Lung (tissue), 12 donors: ENCODE data around the gene DHX35. TPM values are rescaled to one million over a fixed set of nuclear protein-coding genes. Genes with fewer than 3 reads are reported as not detected.

Experiments used
- ATAC-seq: fragments of 200-7000 bp; cut with Tn5 transposase; one replicate; pipeline ENCODE4 v1.9.1; 2020; ENCODE audit warnings: moderate number of reproducible peaks; ENCODE audit not compliant: insufficient read depth, low FRiP score
- DNase-seq, 3 donors: peaks; one replicate each; pipeline ENCODE4 v3.0.0-alpha.2; 2013 to 2017
- H3K27ac ChIP-seq, 2 donors: one replicate each; pipeline ENCODE4 v1.5.1; 2013; ENCODE audit warnings: mild to moderate bottlenecking in 2 of 2, moderate library complexity in 2 of 2, control low read depth in 1 of 2, inconsistent platforms in 1 of 2, low read depth in 1 of 2, low read length in 1 of 2
- H3K27me3 ChIP-seq, 3 donors: one replicate each; pipeline ENCODE4 v1.5.1; 2013; ENCODE audit warnings: low read length in 2 of 3; ENCODE audit not compliant: control insufficient read depth in 3 of 3, insufficient read depth in 3 of 3
- H3K36me3 ChIP-seq, 4 donors: one replicate each; pipeline ENCODE4 v1.5.1; 2013; ENCODE audit warnings: low read length in 4 of 4, mild to moderate bottlenecking in 1 of 4, moderate library complexity in 1 of 4; ENCODE audit not compliant: control insufficient read depth in 4 of 4, insufficient read depth in 4 of 4
- H3K4me1 ChIP-seq, 5 donors: one replicate each; pipeline ENCODE4 v1.5.1; 2013; ENCODE audit warnings: low read length in 5 of 5, mild to moderate bottlenecking in 2 of 5, moderate library complexity in 1 of 5; ENCODE audit not compliant: control insufficient read depth in 5 of 5, insufficient read depth in 5 of 5
- H3K4me3 ChIP-seq: one replicate; pipeline ENCODE4 v1.5.1; 2013; ENCODE audit warnings: mild to moderate bottlenecking, control low read depth, moderate library complexity
- H3K9ac ChIP-seq, 2 donors: one replicate each; pipeline ENCODE4 v1.5.1; 2013; ENCODE audit warnings: low read length in 2 of 2, control low read depth in 1 of 2; ENCODE audit not compliant: insufficient read depth in 1 of 2
- H3K9me3 ChIP-seq, 4 donors: one replicate each; pipeline ENCODE4 v1.5.1; 2013; ENCODE audit warnings: low read length in 3 of 4, mild to moderate bottlenecking in 1 of 4, moderate library complexity in 1 of 4; ENCODE audit not compliant: control insufficient read depth in 4 of 4, insufficient read depth in 3 of 4
- CTCF ChIP-seq: IDR thresholded peaks from 2 replicates; pipeline ENCODE4 v1.5.1; 2012; ENCODE audit warnings: mild to moderate bottlenecking; ENCODE audit errors: control extremely low read depth, extremely low read depth
- WGBS, 2 donors: extraction: QIAGEN DNeasy Blood & Tissue Kit; methylation state at CpG; one replicate each; pipeline ENCODE4 v1.1.7; 2013; 5-methylcytosine and 5-hydroxymethylcytosine counted together
- polyA plus RNA-seq, 2 donors: library from polyadenylated mRNA; stranded (reverse); fragments of 200-250 nt; gene quantifications; one replicate each; pipeline ENCODE4 v1.2.1, GENCODE V29; 2013
- total RNA-seq, 2 donors: library from RNA; depleted of rRNA in 1 of 2; stranded (reverse); fragments of >200 nt in 1 of 2; gene quantifications; one replicate each; pipeline ENCODE4 v1.2.1, GENCODE V29; 2014 to 2021
- donor health status: control.
- donor health status: control.
- donor health status: Bipolar disorder and iron deficiency.
- donor health status: healthy.
- donor health status: DM: yes; HTN: yes; CAD: no.

Gene DHX35
- total and polyA plus RNA-seq, 4 donors: 4.4 to 15.5 (median 8.2) TPM

DNA sequence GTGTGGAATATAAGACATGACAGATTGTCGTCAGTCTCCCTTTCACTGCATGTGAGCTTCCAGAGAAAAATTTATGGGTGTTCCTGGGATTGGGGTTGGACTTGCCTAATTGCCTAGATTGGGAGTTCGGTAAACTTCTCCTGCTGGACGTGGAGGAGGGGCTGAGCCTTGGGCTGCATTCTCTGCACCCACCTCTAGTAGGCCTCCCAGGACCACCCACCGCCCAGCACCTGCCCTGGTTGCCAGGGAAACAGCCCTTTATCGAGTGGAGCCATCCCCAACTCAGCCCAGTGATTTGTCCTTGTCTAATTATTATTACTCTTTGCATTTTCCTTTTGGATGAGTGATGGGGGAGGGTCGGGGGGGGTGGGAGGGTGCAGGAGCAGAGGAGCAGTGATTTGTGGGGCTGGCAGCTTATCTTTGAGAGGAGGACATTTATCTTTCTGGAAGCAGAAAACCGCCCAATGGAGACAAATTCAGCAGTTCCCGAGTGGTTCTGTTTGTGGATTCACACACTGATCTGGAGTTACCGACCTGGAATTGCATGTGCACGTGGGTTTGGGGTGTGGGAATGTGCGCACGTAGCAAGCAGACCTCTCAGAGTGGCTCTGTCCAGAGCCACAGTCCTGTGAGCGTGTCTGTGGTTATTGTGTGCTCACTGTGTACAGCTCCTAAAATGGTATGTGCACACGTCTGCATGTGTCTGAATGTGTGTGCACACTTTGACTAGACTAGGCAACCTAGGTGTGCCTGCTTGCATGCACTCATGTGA lies 104.5 kb downstream of the DHX35 start:
- DNase-seq (no peak), ATAC-seq (no peak)
- no peak overlapping the region for H3K9ac ChIP-seq
- peaks cover 0 to 10% (median 0%) of the 10 kb centered on the region in 4 donors for H3K9me3 ChIP-seq
- H3K4me1 ChIP-seq: peaks cover 0 to 1% (median 0%) of the 10 kb centered on the region in 5 donors
- no peak for TF ChIP-seq CTCF
- no peak overlapping the region for H3K4me3 ChIP-seq
- H3K27ac ChIP-seq: no peak overlapping the region
- peaks cover 0 to 6% (median 0%) of the 10 kb centered on the region in 3 donors for H3K27me3 ChIP-seq
- WGBS, 2 donors: 52 to 60% methylated on average over 14 of the region's 14 CpGs
- no peaks in the 10 kb centered on the region for H3K36me3 ChIP-seq

DNA sequence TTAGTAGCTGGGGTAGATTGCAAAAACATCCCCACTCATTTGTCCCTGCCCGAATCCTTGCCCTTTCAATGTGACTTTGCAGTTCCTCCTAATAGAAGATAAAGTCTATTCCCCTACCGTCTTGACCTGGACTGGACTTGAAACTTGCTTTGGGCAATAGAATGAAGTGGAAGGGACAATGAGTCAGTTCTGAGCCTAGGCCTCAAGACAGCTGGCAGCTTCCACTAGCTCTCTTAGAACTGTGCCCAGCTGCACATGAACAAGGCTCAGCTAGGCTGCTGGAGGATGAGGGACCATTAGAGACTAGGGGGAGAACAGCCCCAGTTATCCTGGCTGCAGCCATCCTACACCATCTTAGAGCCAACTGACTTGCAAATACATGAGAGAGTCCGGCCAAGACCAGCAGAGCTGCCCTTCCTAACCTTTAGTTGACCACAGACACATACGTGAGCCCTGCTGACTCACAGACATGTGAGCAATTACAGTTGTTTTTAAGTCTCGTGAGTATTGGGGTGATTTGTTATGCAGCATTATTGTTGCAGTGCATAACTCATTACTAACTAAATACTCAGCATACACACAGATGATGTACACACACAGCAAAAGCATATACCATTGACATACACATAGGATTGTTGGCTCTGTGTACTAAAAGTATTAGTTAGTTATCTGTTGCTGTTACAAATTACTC lies 105.5 kb downstream of the DHX35 start:
- no peak overlapping the region for H3K9ac ChIP-seq
- ATAC-seq: no peak
- no peak overlapping the region for H3K4me3 ChIP-seq
- no peak for TF ChIP-seq CTCF
- peaks cover 0 to 10% (median 0%) of the 10 kb centered on the region in 4 donors for H3K9me3 ChIP-seq
- H3K4me1 ChIP-seq: peaks cover 0 to 1% (median 0%) of the 10 kb centered on the region in 5 donors
- no peaks in the 10 kb centered on the region for H3K36me3 ChIP-seq
- no peak for DNase-seq
- H3K27ac ChIP-seq: no peak overlapping the region
- 82 to 89% methylated on average over 5 of the region's 5 CpGs for WGBS, 2 donors
- peaks cover 0 to 6% (median 0%) of the 10 kb centered on the region in 3 donors for H3K27me3 ChIP-seq

DNA sequence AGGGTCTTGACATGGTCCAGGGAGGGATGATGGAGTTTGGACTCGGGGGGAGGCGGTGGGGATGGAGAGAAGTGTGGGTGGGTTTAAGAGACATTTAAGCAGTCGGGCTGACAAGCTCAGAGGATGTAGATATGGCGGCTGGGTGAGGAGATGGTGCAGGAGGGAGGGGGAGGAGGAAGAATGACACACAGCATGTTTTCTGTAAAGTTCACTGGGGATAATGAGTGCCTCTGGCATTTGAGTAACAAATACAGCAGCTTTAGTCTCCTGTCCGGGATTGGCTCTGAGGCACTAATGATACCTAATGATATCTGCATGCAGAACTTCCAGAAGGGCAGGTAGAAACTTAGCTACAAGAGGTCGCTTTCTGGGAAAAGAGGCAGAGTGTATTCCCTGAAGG lies 107.8 kb downstream of the DHX35 start:
- WGBS, 2 donors: 52 to 68% methylated on average over 6 of the region's 6 CpGs
- no peak for TF ChIP-seq CTCF
- Histone ChIP-seq H3K27me3 (peaks cover 0 to 6% (median 0%) of the 10 kb centered on the region in 3 donors), H3K9me3 (peaks cover 0 to 10% (median 0%) of the 10 kb centered on the region in 4 donors), H3K27ac (no peak overlapping the region), H3K9ac (no peak overlapping the region), H3K36me3 (no peaks in the 10 kb centered on the region), H3K4me1 (peaks cover 0 to 1% (median 0%) of the 10 kb centered on the region in 5 donors), H3K4me3 (no peak overlapping the region)
- DNase-seq (no peak), ATAC-seq (no peak)
